ENCODE data around the gene CYP24A1. TPM values are rescaled to one million over a fixed set of nuclear protein-coding genes. Genes with fewer than 3 reads are reported as not detected.

The CYP24A1 gene
- total RNA-seq, 2 experiments from 2014 or later: not detected

- H3K4me3 Mint-ChIP-seq: no peak overlapping the region
- DNase-seq: no peak
- no peaks in the 10 kb centered on the region for H3K36me3 Mint-ChIP-seq
Measured at GRCh38 chr20:54199283-54199682, 25.5 kb upstream of the CYP24A1 start.

GRCh38 chr20:54197621-54198604, 24.1 kb upstream of the CYP24A1 start:
- CTCF ChIA-PET: interaction anchor here (1.0 to 6.9 kb wide), 6 partner anchors 10 to 111 kb away, joined by 3 to 73 read pairs (median 5); partner anchors contain the start of gene PFDN4
- H3K4me1 Mint-ChIP-seq: no peaks in the 10 kb centered on the region
- ATAC-seq (no peak), DNase-seq (no peak)
- no peak overlapping the region for H3K4me3 Mint-ChIP-seq
- H3K27me3 Mint-ChIP-seq: peaks cover 4% of the 10 kb centered on the region
- no peaks in the 10 kb centered on the region for H3K9me3 Mint-ChIP-seq (ENCODE audit: low read depth)
- H3K27ac Mint-ChIP-seq: no peak overlapping the region
- H3K36me3 Mint-ChIP-seq: no peaks in the 10 kb centered on the region

More at GRCh38 chr20:54199283-54199682, 25.5 kb upstream of the CYP24A1 start:
- no peaks in the 10 kb centered on the region for H3K9me3 Mint-ChIP-seq (ENCODE audit: low read depth)
- H3K27me3 Mint-ChIP-seq: peaks cover 4% of the 10 kb centered on the region
- no peak overlapping the region for H3K27ac Mint-ChIP-seq
- CTCF ChIA-PET: interaction anchor here (0.6 to 6.9 kb wide), 18 partner anchors 9 to 252 kb away, joined by 3 to 73 read pairs (median 4); partner anchors contain the start of gene PFDN4
- no peaks in the 10 kb centered on the region for H3K4me1 Mint-ChIP-seq
- no peak for ATAC-seq

GRCh38 chr20:54195483-54196472, 22.0 kb upstream of the CYP24A1 start:
- Mint-ChIP-seq H3K27ac (no peak overlapping the region), H3K4me1 (no peaks in the 10 kb centered on the region), H3K36me3 (no peaks in the 10 kb centered on the region), H3K27me3 (no peaks in the 10 kb centered on the region), H3K9me3 (ENCODE audit: low read depth) (no peaks in the 10 kb centered on the region), H3K4me3 (no peak overlapping the region)
- DNase-seq (no peak), ATAC-seq (no peak)
- CTCF ChIA-PET: interaction anchor here (1.4 kb wide), 2 partner anchors 99 to 101 kb away, joined by 3 to 4 read pairs; no protein-coding TSS in a partner anchor

GRCh38 chr20:54194724-54195438, 21.1 kb upstream of the CYP24A1 start:
- H3K9me3 Mint-ChIP-seq (ENCODE audit: low read depth): no peaks in the 10 kb centered on the region
- no peak overlapping the region for H3K27ac Mint-ChIP-seq
- H3K27me3 Mint-ChIP-seq: no peaks in the 10 kb centered on the region
- CTCF ChIA-PET: interaction anchor here (1.4 kb wide), 2 partner anchors 98 to 100 kb away, joined by 3 to 4 read pairs; no protein-coding TSS in a partner anchor
- no peak overlapping the region for H3K4me3 Mint-ChIP-seq
- no peak for ATAC-seq
- H3K4me1 Mint-ChIP-seq: no peaks in the 10 kb centered on the region
- DNase-seq: no peak
- H3K36me3 Mint-ChIP-seq: no peaks in the 10 kb centered on the region

- no peak overlapping the region for H3K4me3 Mint-ChIP-seq
- H3K36me3 Mint-ChIP-seq: no peaks in the 10 kb centered on the region
- no peaks in the 10 kb centered on the region for H3K9me3 Mint-ChIP-seq (ENCODE audit: low read depth)
- ATAC-seq: no peak
- peaks cover 3% of the 10 kb centered on the region for H3K27me3 Mint-ChIP-seq
- no peak for DNase-seq
- H3K27ac Mint-ChIP-seq: no peak overlapping the region
- CTCF ChIA-PET: no interaction called here
- no peaks in the 10 kb centered on the region for H3K4me1 Mint-ChIP-seq
Measured at GRCh38 chr20:54193817-54194216, 20.0 kb upstream of the CYP24A1 start.

- ATAC-seq (no peak), DNase-seq (no peak)
- H3K27me3 Mint-ChIP-seq: peaks cover 16% of the 10 kb centered on the region
- no peak overlapping the region for H3K27ac Mint-ChIP-seq
- no peaks in the 10 kb centered on the region for H3K9me3 Mint-ChIP-seq (ENCODE audit: low read depth)
- no peak overlapping the region for H3K4me3 Mint-ChIP-seq
- CTCF ChIA-PET: no interaction called here
- H3K36me3 Mint-ChIP-seq: no peaks in the 10 kb centered on the region
- no peaks in the 10 kb centered on the region for H3K4me1 Mint-ChIP-seq
Measured at GRCh38 chr20:54190217-54190616, 16.4 kb upstream of the CYP24A1 start.

- H3K4me1 Mint-ChIP-seq: no peaks in the 10 kb centered on the region
- CTCF ChIA-PET: no interaction called here
- DNase-seq: no peak
- no peak overlapping the region for H3K27ac Mint-ChIP-seq
- H3K4me3 Mint-ChIP-seq: no peak overlapping the region
- H3K27me3 Mint-ChIP-seq: peaks cover 17% of the 10 kb centered on the region
- no peaks in the 10 kb centered on the region for H3K36me3 Mint-ChIP-seq
- H3K9me3 Mint-ChIP-seq (ENCODE audit: low read depth): no peaks in the 10 kb centered on the region
- no peak for ATAC-seq
Measured at GRCh38 chr20:54189630-54190029, 15.8 kb upstream of the CYP24A1 start.

GRCh38 chr20:54188132-54188849, 14.5 kb upstream of the CYP24A1 start:
- CTCF ChIA-PET: no interaction called here
- H3K36me3 Mint-ChIP-seq: no peaks in the 10 kb centered on the region
- DNase-seq: no peak
- H3K27ac Mint-ChIP-seq: no peak overlapping the region
- H3K27me3 Mint-ChIP-seq: peaks cover 24% of the 10 kb centered on the region
- ATAC-seq: no peak
- no peak overlapping the region for H3K4me3 Mint-ChIP-seq
- H3K4me1 Mint-ChIP-seq: no peaks in the 10 kb centered on the region
- H3K9me3 Mint-ChIP-seq (ENCODE audit: low read depth): no peaks in the 10 kb centered on the region

- Mint-ChIP-seq H3K27me3 (peaks cover 43% of the 10 kb centered on the region), H3K36me3 (no peaks in the 10 kb centered on the region), H3K4me1 (no peaks in the 10 kb centered on the region), H3K4me3 (no peak overlapping the region), H3K9me3 (ENCODE audit: low read depth) (no peaks in the 10 kb centered on the region), H3K27ac (no peak overlapping the region)
- CTCF ChIA-PET: no interaction called here
- ATAC-seq (no peak), DNase-seq (no peak)
Measured at GRCh38 chr20:54184904-54185626, 11.3 kb upstream of the CYP24A1 start.

GRCh38 chr20:54184071-54184470, 10.3 kb upstream of the CYP24A1 start:
- no peaks in the 10 kb centered on the region for H3K36me3 Mint-ChIP-seq
- DNase-seq (no peak), ATAC-seq (no peak)
- H3K27ac Mint-ChIP-seq: no peak overlapping the region
- no peaks in the 10 kb centered on the region for H3K4me1 Mint-ChIP-seq
- no peaks in the 10 kb centered on the region for H3K9me3 Mint-ChIP-seq (ENCODE audit: low read depth)
- H3K27me3 Mint-ChIP-seq: peaks cover 44% of the 10 kb centered on the region
- H3K4me3 Mint-ChIP-seq: no peak overlapping the region
- CTCF ChIA-PET: interaction anchor here (0.6 kb wide), 1 partner anchor 464 kb away, joined by 3 read pairs; no protein-coding TSS in a partner anchor

- Mint-ChIP-seq H3K4me3 (no peak overlapping the region), H3K4me1 (no peaks in the 10 kb centered on the region), H3K27ac (no peak overlapping the region), H3K27me3 (peaks cover 55% of the 10 kb centered on the region), H3K36me3 (no peaks in the 10 kb centered on the region), H3K9me3 (ENCODE audit: low read depth) (no peaks in the 10 kb centered on the region)
- CTCF ChIA-PET: no interaction called here
- no peak for DNase-seq
- ATAC-seq: no peak
Measured at GRCh38 chr20:54180931-54181330, 7.1 kb upstream of the CYP24A1 start.

GRCh38 chr20:54179946-54180345, 6.2 kb upstream of the CYP24A1 start:
- no peak overlapping the region for H3K4me3 Mint-ChIP-seq
- peaks cover 1% of the 10 kb centered on the region for H3K4me1 Mint-ChIP-seq
- no peak overlapping the region for H3K27ac Mint-ChIP-seq
- H3K9me3 Mint-ChIP-seq (ENCODE audit: low read depth): no peaks in the 10 kb centered on the region
- CTCF ChIA-PET: interaction anchor here (0.9 to 1.3 kb wide), 2 partner anchors 20 to 76 kb away, joined by 3 read pairs; no protein-coding TSS in a partner anchor
- H3K36me3 Mint-ChIP-seq: no peaks in the 10 kb centered on the region
- no peak for DNase-seq
- peaks cover 54% of the 10 kb centered on the region for H3K27me3 Mint-ChIP-seq
- no peak for ATAC-seq

Data from activated CD8-positive, alpha-beta memory T cell treated with anti-CD3 and anti-CD28 coated beads, Interleukin-2, amount 10 ng/mL, durations not matched to agents 7 days and 5 days (primary cell).